WTC11 (cell line): ENCODE results near the gene STX4. TPM values are rescaled to one million over a fixed set of nuclear protein-coding genes. Genes with fewer than 3 reads are reported as not detected.
A peak's percentile ranks its signal among the peaks of the same experiment; 100 is the strongest.

Source experiments
- ETV6 ChIP-seq: sonication (generic); formaldehyde crosslinking; IDR thresholded peaks from 2 replicates; pipeline ENCODE4 v1.8.1; 2022; ENCODE audit warnings: mild to moderate bottlenecking, missing genetic modification reagents
- FOXK1 ChIP-seq: sonication (generic); formaldehyde crosslinking; IDR thresholded peaks from 2 replicates; pipeline ENCODE4 v1.8.0; 2022; ENCODE audit warnings: mild to moderate bottlenecking, moderate library complexity, missing genetic modification reagents
- FOXP1 ChIP-seq: sonication (generic); formaldehyde crosslinking; IDR thresholded peaks from 2 replicates; pipeline ENCODE4 v1.8.0; 2022; ENCODE audit warnings: missing genetic modification reagents, mild to moderate bottlenecking, moderate library complexity, borderline replicate concordance
- GABPB1 ChIP-seq: sonication (generic); formaldehyde crosslinking; IDR thresholded peaks from 2 replicates; pipeline ENCODE4 v1.8.1; 2023; ENCODE audit warnings: mild to moderate bottlenecking, missing genetic modification reagents
- GTF2I ChIP-seq: fragments of 250-450 bp; sonication (Bioruptor Pico); conservative IDR thresholded peaks from 2 replicates; pipeline ENCODE4 v1.4.0; 2021; ENCODE audit warnings: mild to moderate bottlenecking
- HMGA2 ChIP-seq: fragments of 250-450 bp; sonication (Bioruptor Pico); IDR thresholded peaks from 2 replicates; pipeline ENCODE4 v1.4.0; 2021; ENCODE audit warnings: mild to moderate bottlenecking, moderate library complexity
- MYBL2 ChIP-seq: sonication (generic); formaldehyde crosslinking; IDR thresholded peaks from 2 replicates; pipeline ENCODE4 v1.8.1; 2023; ENCODE audit warnings: mild to moderate bottlenecking, moderate library complexity, missing genetic modification reagents
- NFATC4 ChIP-seq: fragments of 250-450 bp; sonication (Bioruptor Pico); IDR thresholded peaks from 2 replicates; pipeline ENCODE4 v1.9.0; 2021; ENCODE audit warnings: mild to moderate bottlenecking
- NFE2L1 ChIP-seq: sonication (generic); formaldehyde crosslinking; IDR thresholded peaks from 2 replicates; pipeline ENCODE4 v1.8.1; 2023; ENCODE audit warnings: missing genetic modification reagents
- NR1H2 ChIP-seq: sonication (generic); formaldehyde crosslinking; IDR thresholded peaks from 2 replicates; pipeline ENCODE4 v1.9.0; 2021; ENCODE audit warnings: mild to moderate bottlenecking, moderate library complexity, missing genetic modification reagents
- NR3C1 ChIP-seq: sonication (generic); formaldehyde crosslinking; conservative IDR thresholded peaks from 2 replicates; pipeline ENCODE4 v1.8.1; 2023; ENCODE audit warnings: low read depth, mild to moderate bottlenecking, missing genetic modification reagents
- RELA ChIP-seq: sonication (generic); formaldehyde crosslinking; IDR thresholded peaks from 2 replicates; pipeline ENCODE4 v1.8.1; 2022; ENCODE audit warnings: missing genetic modification reagents, mild to moderate bottlenecking, borderline replicate concordance
- RORB ChIP-seq: fragments of 250-450 bp; sonication (Bioruptor Pico); IDR thresholded peaks from 2 replicates; pipeline ENCODE4 v1.9.0; 2021; ENCODE audit warnings: mild to moderate bottlenecking
- TCF7 ChIP-seq: sonication (generic); formaldehyde crosslinking; IDR thresholded peaks from 2 replicates; pipeline ENCODE4 v1.8.0; 2022; ENCODE audit warnings: mild to moderate bottlenecking, low read depth, missing genetic modification reagents, moderate library complexity
- ZNF121 ChIP-seq: sonication (generic); formaldehyde crosslinking; IDR thresholded peaks from 2 replicates; pipeline ENCODE4 v1.8.0; 2023; ENCODE audit warnings: missing genetic modification reagents
- ZNF138 ChIP-seq: sonication (generic); formaldehyde crosslinking; conservative IDR thresholded peaks from 2 replicates; pipeline ENCODE4 v1.8.1; 2022; ENCODE audit warnings: mild to moderate bottlenecking, moderate library complexity, missing genetic modification reagents
- ZNF219 ChIP-seq: sonication (generic); formaldehyde crosslinking; IDR thresholded peaks from 2 replicates; pipeline ENCODE4 v1.8.0; 2023; ENCODE audit warnings: missing genetic modification reagents, mild to moderate bottlenecking, borderline replicate concordance
- ZNF232 ChIP-seq: sonication (generic); formaldehyde crosslinking; IDR thresholded peaks from 2 replicates; pipeline ENCODE4 v1.8.0; 2022; ENCODE audit warnings: mild to moderate bottlenecking, missing genetic modification reagents
- total RNA-seq: library from RNA; stranded (reverse); gene quantifications from 3 replicates; pipeline ENCODE4 v1.2.3, GENCODE V29; 2021
- TF ChIP-seq, protein P1 (sequence below): sonication (generic); formaldehyde crosslinking; IDR thresholded peaks from 2 replicates; pipeline ENCODE4 v1.8.0; 2023; ENCODE audit warnings: missing genetic modification reagents
- TF ChIP-seq, protein P2 (sequence below): sonication (generic); formaldehyde crosslinking; conservative IDR thresholded peaks from 2 replicates; pipeline ENCODE4 v1.8.1; 2022; ENCODE audit warnings: mild to moderate bottlenecking, missing genetic modification reagents
- TF ChIP-seq, protein P3 (sequence below): sonication (generic); formaldehyde crosslinking; IDR thresholded peaks from 2 replicates; pipeline ENCODE4 v1.8.1; 2023; ENCODE audit warnings: mild to moderate bottlenecking, missing genetic modification reagents, moderate library complexity
- TF ChIP-seq, protein P4 (sequence below): fragments of 250-450 bp; sonication (Bioruptor Pico); IDR thresholded peaks from 2 replicates; pipeline ENCODE4 v1.9.0; 2021; ENCODE audit warnings: mild to moderate bottlenecking
- TF ChIP-seq, protein P5 (sequence below): fragments of 250-450 bp; sonication (Bioruptor Pico); conservative IDR thresholded peaks from 2 replicates; pipeline ENCODE4 v1.9.0; 2021; ENCODE audit warnings: mild to moderate bottlenecking
- TF ChIP-seq, protein P6 (sequence below): sonication (generic); formaldehyde crosslinking; IDR thresholded peaks from 2 replicates; pipeline ENCODE4 v1.8.0; 2022; ENCODE audit warnings: mild to moderate bottlenecking, missing genetic modification reagents
- TF ChIP-seq, protein P7 (sequence below): sonication (generic); formaldehyde crosslinking; IDR thresholded peaks from 2 replicates; pipeline ENCODE4 v1.8.0; 2022; ENCODE audit warnings: mild to moderate bottlenecking, missing genetic modification reagents
- TF ChIP-seq, protein P8 (sequence below): sonication (generic); formaldehyde crosslinking; IDR thresholded peaks from 2 replicates; pipeline ENCODE4 v1.8.1; 2022; ENCODE audit warnings: mild to moderate bottlenecking, missing genetic modification reagents, moderate library complexity, borderline replicate concordance
- TF ChIP-seq, protein P9 (sequence below): fragments of 250-450 bp; sonication (Bioruptor Pico); IDR thresholded peaks from 2 replicates; pipeline ENCODE4 v1.9.0; 2021; ENCODE audit warnings: moderate library complexity, mild to moderate bottlenecking, inconsistent platforms, borderline replicate concordance
- TF ChIP-seq, protein P10 (sequence below): sonication (generic); formaldehyde crosslinking; IDR thresholded peaks from 2 replicates; pipeline ENCODE4 v1.8.1; 2022; ENCODE audit warnings: mild to moderate bottlenecking, moderate library complexity, missing genetic modification reagents
- TF ChIP-seq, protein P11 (sequence below): sonication (generic); formaldehyde crosslinking; IDR thresholded peaks from 2 replicates; pipeline ENCODE4 v1.8.1; 2023; ENCODE audit warnings: mild to moderate bottlenecking, missing genetic modification reagents, moderate library complexity

The STX4 gene
- total RNA-seq, 1 experiment from 2014 or later: 38.4 TPM

DNA sequence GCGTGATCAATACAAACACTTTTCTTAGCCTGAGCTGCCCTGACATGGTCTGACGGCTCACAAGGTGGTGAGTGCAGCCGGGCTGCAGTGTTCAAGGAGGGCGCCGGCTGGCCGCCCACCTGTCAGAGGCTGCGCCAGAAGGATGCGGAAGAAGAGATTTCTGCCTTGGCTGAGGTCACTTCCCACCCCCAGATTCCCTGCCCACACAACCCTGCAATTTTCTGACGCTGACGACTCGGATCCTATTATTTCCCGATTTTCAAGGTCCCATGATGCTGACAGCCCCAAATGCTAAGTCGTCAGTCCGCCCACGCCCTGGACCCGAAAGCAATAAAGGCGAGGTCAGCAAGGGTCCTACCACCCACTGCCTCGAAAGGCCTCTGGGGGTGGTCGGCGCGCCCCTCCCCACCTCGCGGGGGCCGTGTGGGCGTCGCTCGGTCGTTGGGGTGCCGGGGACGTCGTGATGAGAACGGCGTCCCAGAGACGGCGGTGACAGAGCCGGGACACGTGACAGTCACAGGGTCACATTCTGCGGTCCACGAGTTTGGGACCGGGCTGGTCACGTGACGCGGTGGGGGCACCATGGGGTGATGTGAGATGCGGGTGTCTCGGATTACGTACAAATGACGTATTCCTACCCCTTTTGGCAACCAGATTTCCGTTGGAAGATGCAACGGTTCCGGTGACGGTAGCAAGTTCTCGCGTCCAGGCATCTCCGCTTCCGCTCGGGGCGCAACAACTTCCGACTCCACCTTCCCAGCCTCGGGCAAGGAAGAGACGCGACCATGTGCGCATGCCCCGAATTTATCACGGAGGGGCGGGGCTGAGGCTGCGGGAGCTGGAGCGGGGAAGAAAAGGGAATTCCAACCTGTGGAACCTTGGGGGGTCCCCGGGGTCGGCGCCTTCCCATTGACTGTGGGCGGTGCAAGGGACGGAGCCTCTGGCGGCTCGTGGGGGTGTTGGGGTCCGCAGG lies at the start of gene STX4 (continued):
- TF ChIP-seq ZNF232 (CRISPR knock-in tag) (peak; percentile 97), ZNF138 (CRISPR knock-in tag) (no peak), RELA (CRISPR knock-in tag) (peak; percentile 71; the same call in 1 of the 2 replicates), ZNF121 (CRISPR knock-in tag) (no peak), GABPB1 (peak; percentile 91), ETV6 (CRISPR knock-in tag) (peak; percentile 89; the same call in 1 of the 2 replicates), RORB (CRISPR knock-in tag) (no peak), GTF2I (CRISPR knock-in tag) (no peak), NFE2L1 (peak; percentile 91; the same call in 1 of the 2 replicates), MYBL2 (CRISPR knock-in tag) (peak; percentile 97), FOXP1 (CRISPR knock-in tag) (peak; percentile 93; the same call in 1 of the 2 replicates), NR1H2 (CRISPR knock-in tag) (no peak), ZNF219 (CRISPR knock-in tag) (0 out of 2 replicates have a peak, but pooled peaks have one; percentile 27), NFATC4 (CRISPR knock-in tag) (no peak), NR3C1 (CRISPR knock-in tag) (no peak), HMGA2 (CRISPR knock-in tag) (no peak), FOXK1 (peak; percentile 92; the same call in 1 of the 2 replicates), TCF7 (0 out of 2 replicates have a peak, but pooled peaks have one; percentile 70)
- TF ChIP-seq, protein P1, sequence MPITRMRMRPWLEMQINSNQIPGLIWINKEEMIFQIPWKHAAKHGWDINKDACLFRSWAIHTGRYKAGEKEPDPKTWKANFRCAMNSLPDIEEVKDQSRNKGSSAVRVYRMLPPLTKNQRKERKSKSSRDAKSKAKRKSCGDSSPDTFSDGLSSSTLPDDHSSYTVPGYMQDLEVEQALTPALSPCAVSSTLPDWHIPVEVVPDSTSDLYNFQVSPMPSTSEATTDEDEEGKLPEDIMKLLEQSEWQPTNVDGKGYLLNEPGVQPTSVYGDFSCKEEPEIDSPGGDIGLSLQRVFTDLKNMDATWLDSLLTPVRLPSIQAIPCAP: peak; percentile 86; the same call in 1 of the 2 replicates
- TF ChIP-seq, protein P2, sequence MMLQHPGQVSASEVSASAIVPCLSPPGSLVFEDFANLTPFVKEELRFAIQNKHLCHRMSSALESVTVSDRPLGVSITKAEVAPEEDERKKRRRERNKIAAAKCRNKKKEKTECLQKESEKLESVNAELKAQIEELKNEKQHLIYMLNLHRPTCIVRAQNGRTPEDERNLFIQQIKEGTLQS (CRISPR knock-in tag): no peak
- TF ChIP-seq, protein P3, sequence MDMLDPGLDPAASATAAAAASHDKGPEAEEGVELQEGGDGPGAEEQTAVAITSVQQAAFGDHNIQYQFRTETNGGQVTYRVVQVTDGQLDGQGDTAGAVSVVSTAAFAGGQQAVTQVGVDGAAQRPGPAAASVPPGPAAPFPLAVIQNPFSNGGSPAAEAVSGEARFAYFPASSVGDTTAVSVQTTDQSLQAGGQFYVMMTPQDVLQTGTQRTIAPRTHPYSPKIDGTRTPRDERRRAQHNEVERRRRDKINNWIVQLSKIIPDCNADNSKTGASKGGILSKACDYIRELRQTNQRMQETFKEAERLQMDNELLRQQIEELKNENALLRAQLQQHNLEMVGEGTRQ (CRISPR knock-in tag): peak; percentile 98
- TF ChIP-seq, protein P4, sequence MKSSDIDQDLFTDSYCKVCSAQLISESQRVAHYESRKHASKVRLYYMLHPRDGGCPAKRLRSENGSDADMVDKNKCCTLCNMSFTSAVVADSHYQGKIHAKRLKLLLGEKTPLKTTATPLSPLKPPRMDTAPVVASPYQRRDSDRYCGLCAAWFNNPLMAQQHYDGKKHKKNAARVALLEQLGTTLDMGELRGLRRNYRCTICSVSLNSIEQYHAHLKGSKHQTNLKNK (CRISPR knock-in tag): no peak
- TF ChIP-seq, protein P5, sequence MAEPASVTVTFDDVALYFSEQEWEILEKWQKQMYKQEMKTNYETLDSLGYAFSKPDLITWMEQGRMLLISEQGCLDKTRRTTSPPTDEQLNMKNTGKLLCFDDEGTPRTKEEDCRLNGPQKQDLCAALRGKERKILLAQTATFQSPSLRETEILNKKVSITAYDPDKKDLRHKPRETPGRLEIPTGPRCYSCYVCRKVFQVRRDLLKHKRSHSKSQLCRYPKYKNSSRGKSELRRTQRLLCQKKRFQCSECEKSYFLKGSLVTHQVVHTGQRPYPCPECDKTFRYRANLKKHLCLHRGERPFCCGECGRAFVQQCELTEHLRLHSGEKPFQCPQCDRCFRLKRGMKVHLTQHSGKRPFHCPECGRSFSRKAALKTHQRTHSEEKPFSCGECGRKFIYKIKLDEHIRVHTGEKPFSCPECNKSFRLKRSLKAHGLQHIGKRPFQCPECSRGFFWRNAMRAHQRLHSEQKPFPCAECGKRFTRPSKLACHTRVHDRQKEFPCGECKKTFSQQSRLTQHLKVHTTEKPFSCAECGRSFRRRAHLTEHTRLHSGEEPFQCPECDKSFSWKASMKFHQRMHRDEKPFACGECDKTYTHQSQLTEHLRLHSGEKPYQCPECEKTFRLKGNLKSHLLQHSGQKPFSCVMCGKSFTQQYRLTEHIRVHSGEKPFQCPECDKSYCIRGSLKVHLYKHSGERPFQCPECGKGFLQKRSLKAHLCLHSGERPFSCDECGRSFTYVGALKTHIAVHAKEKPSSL: no peak
- TF ChIP-seq, protein P6, sequence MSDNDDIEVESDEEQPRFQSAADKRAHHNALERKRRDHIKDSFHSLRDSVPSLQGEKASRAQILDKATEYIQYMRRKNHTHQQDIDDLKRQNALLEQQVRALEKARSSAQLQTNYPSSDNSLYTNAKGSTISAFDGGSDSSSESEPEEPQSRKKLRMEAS (CRISPR knock-in tag): peak; percentile 98
- TF ChIP-seq, protein P7, sequence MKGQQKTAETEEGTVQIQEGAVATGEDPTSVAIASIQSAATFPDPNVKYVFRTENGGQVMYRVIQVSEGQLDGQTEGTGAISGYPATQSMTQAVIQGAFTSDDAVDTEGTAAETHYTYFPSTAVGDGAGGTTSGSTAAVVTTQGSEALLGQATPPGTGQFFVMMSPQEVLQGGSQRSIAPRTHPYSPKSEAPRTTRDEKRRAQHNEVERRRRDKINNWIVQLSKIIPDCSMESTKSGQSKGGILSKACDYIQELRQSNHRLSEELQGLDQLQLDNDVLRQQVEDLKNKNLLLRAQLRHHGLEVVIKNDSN (CRISPR knock-in tag): peak; percentile 99
- TF ChIP-seq, protein P8, sequence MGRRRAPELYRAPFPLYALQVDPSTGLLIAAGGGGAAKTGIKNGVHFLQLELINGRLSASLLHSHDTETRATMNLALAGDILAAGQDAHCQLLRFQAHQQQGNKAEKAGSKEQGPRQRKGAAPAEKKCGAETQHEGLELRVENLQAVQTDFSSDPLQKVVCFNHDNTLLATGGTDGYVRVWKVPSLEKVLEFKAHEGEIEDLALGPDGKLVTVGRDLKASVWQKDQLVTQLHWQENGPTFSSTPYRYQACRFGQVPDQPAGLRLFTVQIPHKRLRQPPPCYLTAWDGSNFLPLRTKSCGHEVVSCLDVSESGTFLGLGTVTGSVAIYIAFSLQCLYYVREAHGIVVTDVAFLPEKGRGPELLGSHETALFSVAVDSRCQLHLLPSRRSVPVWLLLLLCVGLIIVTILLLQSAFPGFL (CRISPR knock-in tag): no peak
- TF ChIP-seq, protein P9, sequence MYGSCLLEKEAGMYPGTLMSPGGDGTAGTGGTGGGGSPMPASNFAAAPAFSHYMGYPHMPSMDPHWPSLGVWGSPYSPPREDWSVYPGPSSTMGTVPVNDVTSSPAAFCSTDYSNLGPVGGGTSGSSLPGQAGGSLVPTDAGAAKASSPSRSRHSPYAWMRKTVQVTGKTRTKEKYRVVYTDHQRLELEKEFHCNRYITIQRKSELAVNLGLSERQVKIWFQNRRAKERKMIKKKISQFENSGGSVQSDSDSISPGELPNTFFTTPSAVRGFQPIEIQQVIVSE (CRISPR knock-in tag): no peak
- TF ChIP-seq, protein P10, sequence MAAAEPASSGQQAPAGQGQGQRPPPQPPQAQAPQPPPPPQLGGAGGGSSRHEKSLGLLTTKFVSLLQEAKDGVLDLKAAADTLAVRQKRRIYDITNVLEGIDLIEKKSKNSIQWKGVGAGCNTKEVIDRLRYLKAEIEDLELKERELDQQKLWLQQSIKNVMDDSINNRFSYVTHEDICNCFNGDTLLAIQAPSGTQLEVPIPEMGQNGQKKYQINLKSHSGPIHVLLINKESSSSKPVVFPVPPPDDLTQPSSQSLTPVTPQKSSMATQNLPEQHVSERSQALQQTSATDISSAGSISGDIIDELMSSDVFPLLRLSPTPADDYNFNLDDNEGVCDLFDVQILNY (CRISPR knock-in tag): 0 out of 2 replicates have a peak, but pooled peaks have one; percentile 56
- TF ChIP-seq, protein P11, sequence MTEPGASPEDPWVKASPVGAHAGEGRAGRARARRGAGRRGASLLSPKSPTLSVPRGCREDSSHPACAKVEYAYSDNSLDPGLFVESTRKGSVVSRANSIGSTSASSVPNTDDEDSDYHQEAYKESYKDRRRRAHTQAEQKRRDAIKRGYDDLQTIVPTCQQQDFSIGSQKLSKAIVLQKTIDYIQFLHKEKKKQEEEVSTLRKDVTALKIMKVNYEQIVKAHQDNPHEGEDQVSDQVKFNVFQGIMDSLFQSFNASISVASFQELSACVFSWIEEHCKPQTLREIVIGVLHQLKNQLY (CRISPR knock-in tag): no peak
